ENCODE data around the gene CEP41. TPM values are rescaled to one million over a fixed set of nuclear protein-coding genes. Genes with fewer than 3 reads are reported as not detected.

CEP41 gene
- total RNA-seq, 2 donors from 2014 or later: 11.4 to 13.0 TPM

GRCh38 chr7:130420943-130421578, 19.8 kb downstream of the CEP41 start:
- Histone ChIP-seq H3K4me1 (ENCODE audit: control insufficient read depth, insufficient read depth, low read length) (no peaks in the 10 kb centered on the region), H3K9me3 (ENCODE audit: control insufficient read depth, low read length) (no peaks in the 10 kb centered on the region), H3K36me3 (ENCODE audit: control insufficient read depth, insufficient read depth, low read length) (no peaks in the 10 kb centered on the region), H3K27ac (ENCODE audit: low read depth, low read length) (peak overlapping the region; percentile 65), H3K9ac (ENCODE audit: extremely low read depth, low read length, poor library complexity, severe bottlenecking) (no peak overlapping the region), H3K4me3 (ENCODE audit: low read length) (no peak overlapping the region), H3K27me3 (ENCODE audit: control insufficient read depth, insufficient read depth, low read length, poor library complexity, severe bottlenecking) (no peaks in the 10 kb centered on the region)
- H3K36me3 Mint-ChIP-seq (ENCODE audit: low read depth): no peaks in the 10 kb centered on the region
- no peak overlapping the region for H3K4me3 Mint-ChIP-seq
- no peaks in the 10 kb centered on the region for H3K27me3 Mint-ChIP-seq (ENCODE audit: insufficient read depth)
- H3K27ac Mint-ChIP-seq: no peak overlapping the region
- no peaks in the 10 kb centered on the region for H3K9me3 Mint-ChIP-seq
- 96 to 100% methylated on average over 1 to 3 of the region's 4 CpGs for WGBS, 2 experiments (ENCODE audit: insufficient coverage in 1 of 2, insufficient read length in 1 of 2)
- no peak for DNase-seq
- TF ChIP-seq, protein P1, sequence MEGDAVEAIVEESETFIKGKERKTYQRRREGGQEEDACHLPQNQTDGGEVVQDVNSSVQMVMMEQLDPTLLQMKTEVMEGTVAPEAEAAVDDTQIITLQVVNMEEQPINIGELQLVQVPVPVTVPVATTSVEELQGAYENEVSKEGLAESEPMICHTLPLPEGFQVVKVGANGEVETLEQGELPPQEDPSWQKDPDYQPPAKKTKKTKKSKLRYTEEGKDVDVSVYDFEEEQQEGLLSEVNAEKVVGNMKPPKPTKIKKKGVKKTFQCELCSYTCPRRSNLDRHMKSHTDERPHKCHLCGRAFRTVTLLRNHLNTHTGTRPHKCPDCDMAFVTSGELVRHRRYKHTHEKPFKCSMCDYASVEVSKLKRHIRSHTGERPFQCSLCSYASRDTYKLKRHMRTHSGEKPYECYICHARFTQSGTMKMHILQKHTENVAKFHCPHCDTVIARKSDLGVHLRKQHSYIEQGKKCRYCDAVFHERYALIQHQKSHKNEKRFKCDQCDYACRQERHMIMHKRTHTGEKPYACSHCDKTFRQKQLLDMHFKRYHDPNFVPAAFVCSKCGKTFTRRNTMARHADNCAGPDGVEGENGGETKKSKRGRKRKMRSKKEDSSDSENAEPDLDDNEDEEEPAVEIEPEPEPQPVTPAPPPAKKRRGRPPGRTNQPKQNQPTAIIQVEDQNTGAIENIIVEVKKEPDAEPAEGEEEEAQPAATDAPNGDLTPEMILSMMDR (conservative IDR thresholded peaks at IDR 0.05): no peak
- peaks cover 28% of the 10 kb centered on the region for H3K4me1 Mint-ChIP-seq

DNA sequence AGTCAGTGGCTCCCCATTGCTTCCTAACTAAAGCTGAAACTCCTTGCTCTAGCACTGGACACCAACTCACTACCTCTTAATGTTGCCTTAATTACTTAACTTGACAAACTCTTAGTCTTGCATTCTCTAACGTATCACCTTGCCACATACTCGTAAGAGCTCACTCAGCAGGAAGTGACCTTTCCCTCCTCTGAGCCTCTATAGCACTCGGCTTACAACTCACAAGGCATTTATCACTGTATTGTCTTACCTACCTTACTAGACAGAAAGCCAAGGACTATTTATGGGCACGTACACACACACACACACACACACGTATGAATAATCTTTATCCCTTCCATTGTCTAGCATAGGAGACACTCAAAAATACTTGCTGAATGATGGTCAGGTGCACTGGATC, 21.2 kb downstream of the CEP41 start:
- no peak overlapping the region for H3K9ac ChIP-seq (ENCODE audit: extremely low read depth, low read length, poor library complexity, severe bottlenecking)
- Mint-ChIP-seq H3K27ac (no peak overlapping the region), H3K27me3 (ENCODE audit: insufficient read depth) (no peaks in the 10 kb centered on the region), H3K36me3 (ENCODE audit: low read depth) (no peaks in the 10 kb centered on the region), H3K4me1 (peaks cover 28% of the 10 kb centered on the region), H3K4me3 (no peak overlapping the region), H3K9me3 (no peaks in the 10 kb centered on the region)
- no peak overlapping the region for H3K27ac ChIP-seq (ENCODE audit: low read depth, low read length)
- no peak for DNase-seq
- no peaks in the 10 kb centered on the region for H3K27me3 ChIP-seq (ENCODE audit: control insufficient read depth, insufficient read depth, low read length, poor library complexity, severe bottlenecking)
- TF ChIP-seq, protein P1 (conservative IDR thresholded peaks at IDR 0.05): no peak
- H3K4me3 ChIP-seq (ENCODE audit: low read length): no peak overlapping the region
- no peaks in the 10 kb centered on the region for H3K4me1 ChIP-seq (ENCODE audit: control insufficient read depth, insufficient read depth, low read length)
- no peaks in the 10 kb centered on the region for H3K9me3 ChIP-seq (ENCODE audit: control insufficient read depth, low read length)
- no peaks in the 10 kb centered on the region for H3K36me3 ChIP-seq (ENCODE audit: control insufficient read depth, insufficient read depth, low read length)
- 47 to 53% methylated on average over 3 to 5 of the region's 5 CpGs for WGBS, 2 experiments (ENCODE audit: insufficient coverage in 1 of 2, insufficient read length in 1 of 2)

- Histone ChIP-seq H3K36me3 (ENCODE audit: control insufficient read depth, insufficient read depth, low read length) (no peaks in the 10 kb centered on the region), H3K4me3 (ENCODE audit: low read length) (no peak overlapping the region), H3K27ac (ENCODE audit: low read depth, low read length) (no peak overlapping the region), H3K4me1 (ENCODE audit: control insufficient read depth, insufficient read depth, low read length) (no peaks in the 10 kb centered on the region), H3K27me3 (ENCODE audit: control insufficient read depth, insufficient read depth, low read length, poor library complexity, severe bottlenecking) (no peaks in the 10 kb centered on the region), H3K9me3 (ENCODE audit: control insufficient read depth, low read length) (no peaks in the 10 kb centered on the region), H3K9ac (ENCODE audit: extremely low read depth, low read length, poor library complexity, severe bottlenecking) (no peak overlapping the region)
- Mint-ChIP-seq H3K27ac (no peak overlapping the region), H3K36me3 (ENCODE audit: low read depth) (no peaks in the 10 kb centered on the region), H3K27me3 (ENCODE audit: insufficient read depth) (no peaks in the 10 kb centered on the region), H3K4me1 (peaks cover 28% of the 10 kb centered on the region), H3K4me3 (no peak overlapping the region), H3K9me3 (no peaks in the 10 kb centered on the region)
- WGBS, 2 experiments (ENCODE audit: insufficient coverage in 1 of 2, insufficient read length in 1 of 2): 90 to 100% methylated on average over 4 to 7 of the region's 7 CpGs
- no peak for DNase-seq
- TF ChIP-seq, protein P1 (conservative IDR thresholded peaks at IDR 0.05): no peak
Observed at GRCh38 chr7:130418306-130418705, 22.5 kb downstream of the CEP41 start.

All from endodermal cell (in vitro differentiated cells).